C1 segment of cervical spinal cord (tissue), 14 donors: ENCODE results near the gene OS9.

ENCODE experiments used
- DNase-seq, 14 donors: peaks; one replicate each; lab custom pipeline; 2025; lab: John Stamatoyannopoulos, UW

Gene OS9

DNA sequence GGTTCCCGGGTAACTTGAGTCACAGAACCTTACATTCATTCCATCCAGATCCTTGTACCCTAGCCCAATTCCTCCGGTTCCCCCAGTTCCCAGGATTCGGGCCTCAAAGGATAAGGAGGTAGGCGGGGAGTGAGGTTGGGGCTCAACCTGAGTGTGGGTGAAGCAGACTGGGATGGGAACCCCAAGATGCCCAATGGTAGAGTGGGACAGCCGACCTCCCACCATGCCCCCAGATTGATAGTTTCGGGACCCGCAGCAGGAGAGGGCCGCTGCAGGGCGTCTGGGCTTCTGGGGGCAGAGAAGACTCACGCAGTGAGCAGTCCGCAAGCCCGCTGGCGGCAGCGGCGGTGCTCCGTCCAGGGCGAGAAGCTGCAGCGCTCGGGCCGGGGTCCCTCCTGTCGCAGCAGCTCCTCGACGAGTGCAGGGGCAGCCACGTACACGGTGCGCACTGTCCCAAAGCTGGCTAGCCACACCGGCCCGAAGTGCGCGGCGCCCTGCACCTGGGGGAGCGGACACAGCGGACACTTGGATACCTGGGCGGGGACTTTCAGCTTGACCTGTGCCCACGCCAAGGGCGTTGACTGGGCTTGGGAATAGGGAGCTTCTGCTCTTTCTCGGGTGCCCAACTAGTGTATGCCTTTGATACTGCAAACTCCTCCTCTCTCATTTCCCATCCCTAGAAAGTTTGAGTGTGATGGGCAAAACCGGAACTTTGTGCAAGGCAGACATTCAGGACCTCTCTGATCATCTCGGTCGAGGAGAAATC is 71.9 kb downstream of the OS9 start:
- DNase-seq = no peak

DNA sequence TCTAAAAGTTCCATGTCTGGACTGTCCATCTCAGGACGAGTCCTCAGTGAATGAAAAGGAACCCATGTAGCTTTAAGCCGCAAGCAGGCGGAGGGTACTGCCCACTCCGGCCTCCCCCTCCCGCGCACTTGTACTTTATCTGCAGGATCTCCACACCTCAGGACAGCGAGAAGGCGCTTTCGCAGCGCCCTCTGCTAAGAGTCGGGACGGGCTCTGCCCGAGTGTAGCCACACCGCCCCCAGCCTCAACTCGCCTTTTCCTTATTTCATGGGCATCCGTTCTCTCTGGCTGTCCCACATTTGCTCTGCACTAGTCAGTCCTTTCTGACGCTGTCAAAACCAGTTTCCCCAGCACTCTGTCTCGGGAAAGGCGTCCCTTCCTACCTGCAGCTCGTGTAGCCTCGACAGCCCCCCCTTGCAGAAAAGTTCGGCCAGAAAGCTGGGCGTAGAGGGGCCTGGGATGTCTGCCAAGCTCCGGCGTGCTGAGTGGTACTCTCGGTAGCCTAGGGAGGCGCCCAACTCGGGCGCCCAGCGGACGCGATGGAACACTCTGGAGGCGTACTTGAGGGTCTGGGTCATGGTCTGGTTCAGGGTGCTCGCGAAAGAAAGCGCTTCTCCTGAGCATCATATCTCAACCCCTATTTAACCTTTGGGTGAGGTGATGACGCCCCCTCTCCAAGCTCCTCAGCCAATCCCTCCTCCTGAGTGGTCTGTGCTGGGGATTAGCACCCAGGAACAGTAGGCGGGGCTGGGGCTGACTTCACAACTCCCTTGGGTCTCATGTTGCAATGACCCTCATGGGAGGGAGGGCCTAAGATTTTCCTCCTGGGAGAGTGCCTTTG is 72.8 kb downstream of the OS9 start, which contains the start of gene CYP27B1:
Gene CYP27B1, minus strand, starts transcription at position 615 of the 841 bp plus-strand sequence. Its CDS starts 37 bp downstream, at position 578.
- DNase-seq = no peak

DNA sequence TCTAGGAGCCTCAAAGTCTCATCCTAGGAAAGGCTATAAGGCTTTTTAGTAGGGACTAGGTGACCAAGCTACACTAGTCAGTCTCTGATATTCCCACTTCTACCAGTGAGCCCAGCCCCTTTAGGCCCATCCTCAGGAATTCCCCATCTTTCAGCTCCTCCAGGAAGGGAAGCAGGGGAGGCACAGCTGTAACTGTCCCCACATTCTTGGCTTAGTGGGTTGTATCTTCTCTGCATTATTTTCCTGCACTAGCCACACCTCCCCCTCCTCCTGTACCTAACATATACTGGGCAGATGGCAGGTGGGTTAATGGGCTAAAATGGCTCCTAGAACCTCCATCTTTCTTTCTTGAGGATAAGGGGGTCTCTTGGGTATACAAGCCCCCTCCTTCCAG is 73.4 kb downstream of the OS9 start:
- DNase-seq = no peak

DNA sequence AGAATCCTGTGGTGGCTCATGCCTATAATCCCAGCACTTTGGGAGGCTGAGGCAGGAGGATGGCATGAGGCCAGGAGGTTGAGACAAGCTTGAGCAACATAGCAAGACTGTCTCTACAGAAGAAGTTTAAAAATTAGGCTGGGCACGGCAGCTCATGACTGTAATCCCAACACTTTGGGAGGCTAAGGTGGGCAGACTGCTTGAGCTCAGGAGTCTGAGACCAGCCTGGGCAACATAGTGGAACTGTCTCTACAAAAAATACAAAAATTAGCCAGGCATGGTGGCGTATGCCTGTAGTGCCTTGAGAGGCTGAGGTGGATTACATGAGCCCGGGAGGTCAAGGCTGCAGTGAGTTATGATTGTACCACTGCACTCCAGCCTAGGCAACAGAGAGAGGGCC is 73.9 kb downstream of the OS9 start:
- DNase-seq = no peak

DNA sequence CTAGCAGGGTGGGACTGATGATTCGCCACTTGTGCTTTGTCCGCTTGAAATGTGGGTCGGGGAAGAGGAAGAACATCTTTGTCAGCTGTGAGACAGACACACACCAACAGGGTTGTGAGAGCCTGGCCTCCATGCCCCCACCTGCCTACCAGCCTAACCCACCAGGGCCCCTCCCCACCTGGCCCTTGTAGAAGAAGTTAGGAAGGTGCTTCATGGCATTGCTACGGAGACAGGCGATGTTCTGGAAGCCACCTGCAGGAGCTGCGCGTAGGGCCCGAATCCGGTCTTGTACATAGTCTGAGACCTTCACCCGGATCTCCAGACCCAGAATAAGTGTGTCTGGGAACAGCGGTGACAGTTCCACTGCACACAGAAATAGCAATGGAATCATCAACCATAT is 75.7 kb downstream of the OS9 start:
- no peak for DNase-seq

DNA sequence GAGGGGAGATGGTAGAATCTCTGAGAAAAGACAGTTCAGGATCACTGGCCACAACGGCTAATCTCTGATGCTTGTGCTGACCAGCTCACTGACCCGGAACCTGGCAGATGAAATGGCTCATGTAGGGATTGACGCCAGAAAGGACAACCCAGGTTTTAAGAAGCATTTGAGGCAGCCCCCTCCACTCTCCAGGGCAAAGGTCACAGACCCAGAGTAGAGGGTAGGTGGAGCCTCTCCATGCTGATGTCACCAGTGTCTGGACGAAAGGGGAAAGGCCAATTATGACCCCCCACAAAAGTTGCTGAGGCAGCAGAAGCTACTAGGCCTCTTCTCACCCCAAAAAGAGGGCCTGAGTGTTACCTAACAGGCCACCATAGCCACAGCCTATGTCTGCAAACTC is 76.8 kb downstream of the OS9 start:
- no peak for DNase-seq
